WTC11 (cell line): Measurements from ENCODE around the gene PAFAH2. TPM values are rescaled to one million over a fixed set of nuclear protein-coding genes. Genes with fewer than 3 reads are reported as not detected.

Source experiments
- ATAC-seq: fragments of 200-7000 bp; cut with Tn5 transposase; 2 replicates; pipeline ENCODE4 v1.10.0; 2021; ENCODE audit warnings: mild to moderate bottlenecking, moderate library complexity
- CTCF ChIA-PET: fragments of 300-600 bp; sonication (Branson Sonifier 250); formaldehyde crosslinking; loops from one replicate; lab custom pipeline; 2021; ENCODE audit warnings: antibody characterized with exemption; lab: Charles Lee
- POLR2A ChIA-PET: fragments of 350-600 bp; sonication (Branson Sonifier 250); formaldehyde crosslinking; loops from one replicate; lab custom pipeline; 2021; ENCODE audit warnings: antibody characterized with exemption; lab: Charles Lee
- DNase-seq: peaks from one replicate; pipeline ENCODE4 v3.0.0; 2021; ENCODE audit warnings: low spot score
- H3K27ac Mint-ChIP-seq: 2 replicates; pipeline ENCODE4 v1.8.0; 2021; ENCODE audit warnings: mixed read lengths
- H3K27me3 Mint-ChIP-seq: 2 replicates; pipeline ENCODE4 v1.8.0; 2021; ENCODE audit warnings: low read depth, mild to moderate bottlenecking, moderate library complexity, mixed read lengths
- H3K36me3 Mint-ChIP-seq: 2 replicates; pipeline ENCODE4 v1.8.0; 2021; ENCODE audit warnings: mixed read lengths
- H3K4me1 Mint-ChIP-seq: 2 replicates; pipeline ENCODE4 v1.8.0; 2022; ENCODE audit warnings: mixed read lengths
- H3K4me3 Mint-ChIP-seq: 2 replicates; pipeline ENCODE4 v1.8.0; 2021; ENCODE audit warnings: mild to moderate bottlenecking, moderate library complexity, mixed read lengths
- H3K9me3 Mint-ChIP-seq: 2 replicates; pipeline ENCODE4 v1.8.0; 2021; ENCODE audit warnings: mixed read lengths
- CREM ChIP-seq: sonication (generic); formaldehyde crosslinking; IDR thresholded peaks from 2 replicates; pipeline ENCODE4 v1.8.1; 2022; ENCODE audit warnings: mild to moderate bottlenecking, missing genetic modification reagents, moderate library complexity
- ETV6 ChIP-seq: sonication (generic); formaldehyde crosslinking; IDR thresholded peaks from 2 replicates; pipeline ENCODE4 v1.8.1; 2022; ENCODE audit warnings: mild to moderate bottlenecking, missing genetic modification reagents
- FOXP1 ChIP-seq: sonication (generic); formaldehyde crosslinking; IDR thresholded peaks from 2 replicates; pipeline ENCODE4 v1.8.0; 2022; ENCODE audit warnings: missing genetic modification reagents, mild to moderate bottlenecking, moderate library complexity, borderline replicate concordance
- IRF2 ChIP-seq: sonication (generic); formaldehyde crosslinking; IDR thresholded peaks from 2 replicates; pipeline ENCODE4 v1.8.0; 2022; ENCODE audit warnings: low read depth, missing genetic modification reagents, borderline replicate concordance
- JAZF1 ChIP-seq: fragments of 250-450 bp; sonication (Bioruptor Pico); IDR thresholded peaks from 2 replicates; pipeline ENCODE4 v1.9.0; 2021; ENCODE audit warnings: moderate library complexity, mild to moderate bottlenecking, inconsistent platforms
- SMAD3 ChIP-seq: sonication (generic); formaldehyde crosslinking; IDR thresholded peaks from 2 replicates; pipeline ENCODE4 v1.8.0; 2022; ENCODE audit warnings: missing genetic modification reagents, mild to moderate bottlenecking, borderline replicate concordance
- SP1 ChIP-seq: sonication (generic); formaldehyde crosslinking; conservative IDR thresholded peaks from 2 replicates; pipeline ENCODE4 v1.8.1; 2022; ENCODE audit warnings: missing genetic modification reagents
- TEAD4 ChIP-seq: sonication (generic); formaldehyde crosslinking; IDR thresholded peaks from 2 replicates; pipeline ENCODE4 v1.8.0; 2022; ENCODE audit warnings: mild to moderate bottlenecking, missing genetic modification reagents
- TP53 ChIP-seq: sonication (generic); formaldehyde crosslinking; IDR thresholded peaks from 2 replicates; pipeline ENCODE4 v1.8.1; 2023; ENCODE audit warnings: mild to moderate bottlenecking, missing genetic modification reagents
- ZNF317 ChIP-seq: sonication (generic); formaldehyde crosslinking; IDR thresholded peaks from 2 replicates; pipeline ENCODE4 v1.8.1; 2023; ENCODE audit warnings: low read depth, mild to moderate bottlenecking, moderate library complexity, missing genetic modification reagents, borderline replicate concordance
- ZNF416 ChIP-seq: fragments of 250-450 bp; sonication (Bioruptor Pico); IDR thresholded peaks from 2 replicates; pipeline ENCODE4 v1.9.0; 2021; ENCODE audit warnings: mild to moderate bottlenecking, inconsistent platforms
- ZNF423 ChIP-seq: fragments of 250-450 bp; sonication (Bioruptor Pico); IDR thresholded peaks from 2 replicates; pipeline ENCODE4 v2.1.2; 2022; ENCODE audit warnings: mild to moderate bottlenecking, moderate library complexity
- ZNF671 ChIP-seq: fragments of 250-450 bp; sonication (Bioruptor Pico); IDR thresholded peaks from 2 replicates; pipeline ENCODE4 v1.8.0; 2021; ENCODE audit warnings: mild to moderate bottlenecking
- total RNA-seq: library from RNA; stranded (reverse); gene quantifications from 3 replicates; pipeline ENCODE4 v1.2.3, GENCODE V29; 2021
- TF ChIP-seq, protein P1 (sequence below): sonication (generic); formaldehyde crosslinking; conservative IDR thresholded peaks from 2 replicates; pipeline ENCODE4 v1.8.1; 2022; ENCODE audit warnings: mild to moderate bottlenecking, missing genetic modification reagents
- TF ChIP-seq, protein P2 (sequence below): sonication (generic); formaldehyde crosslinking; IDR thresholded peaks from 2 replicates; pipeline ENCODE4 v1.8.0; 2022; ENCODE audit warnings: mild to moderate bottlenecking, missing genetic modification reagents
- TF ChIP-seq, protein P3 (sequence below): sonication (generic); formaldehyde crosslinking; conservative IDR thresholded peaks from 2 replicates; pipeline ENCODE4 v1.8.1; 2023; ENCODE audit warnings: mild to moderate bottlenecking, low read depth, missing genetic modification reagents, moderate library complexity
- TF ChIP-seq, protein P4 (sequence below): fragments of 250-450 bp; sonication (Bioruptor Pico); IDR thresholded peaks from 2 replicates; pipeline ENCODE4 v1.8.0; 2021; ENCODE audit warnings: mild to moderate bottlenecking
- TF ChIP-seq, protein P5 (sequence below): fragments of 250-450 bp; sonication (Bioruptor Pico); IDR thresholded peaks from 2 replicates; pipeline ENCODE4 v2.1.2; 2022; ENCODE audit warnings: mild to moderate bottlenecking, moderate library complexity
- TF ChIP-seq, protein P6 (sequence below): sonication (generic); formaldehyde crosslinking; IDR thresholded peaks from 2 replicates; pipeline ENCODE4 v1.8.1; 2023; ENCODE audit warnings: mild to moderate bottlenecking, missing genetic modification reagents, moderate library complexity
- TF ChIP-seq, protein P7 (sequence below): sonication (generic); formaldehyde crosslinking; IDR thresholded peaks from 2 replicates; pipeline ENCODE4 v1.8.0; 2022; ENCODE audit warnings: mild to moderate bottlenecking, missing genetic modification reagents
- TF ChIP-seq, protein P8 (sequence below): sonication (generic); formaldehyde crosslinking; IDR thresholded peaks from 2 replicates; pipeline ENCODE4 v1.8.0; 2023; ENCODE audit warnings: missing genetic modification reagents
- TF ChIP-seq, protein P9 (sequence below): sonication (generic); formaldehyde crosslinking; IDR thresholded peaks from 2 replicates; pipeline ENCODE4 v1.8.1; 2022; ENCODE audit warnings: mild to moderate bottlenecking, moderate library complexity, missing genetic modification reagents

Gene PAFAH2
- total RNA-seq, 1 experiment from 2014 or later, result 11.5 TPM

DNA sequence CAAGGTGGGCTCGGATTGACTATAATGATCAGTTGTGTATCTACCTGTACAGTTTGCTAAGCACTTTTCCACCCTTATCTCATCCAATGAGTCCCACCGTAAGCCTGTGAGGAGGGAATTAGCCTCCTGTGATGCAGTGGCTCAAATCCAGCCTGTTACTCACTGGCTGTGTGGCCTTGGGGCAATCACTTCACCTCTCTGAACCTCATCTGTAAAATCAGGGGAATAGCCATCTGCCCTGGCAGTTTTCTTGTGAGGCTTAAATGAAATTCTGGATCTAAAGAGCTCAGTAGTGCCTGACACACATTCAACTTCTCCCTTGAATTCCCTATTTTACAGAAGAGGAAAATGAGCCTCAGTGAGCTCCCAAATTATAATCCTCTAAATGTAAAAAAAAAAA is 16.3 kb upstream of the PAFAH2 start:
- Mint-ChIP-seq H3K4me1 (peaks cover 31% of the 10 kb centered on the region), H3K9me3 (no peaks in the 10 kb centered on the region), H3K4me3 (no peak overlapping the region), H3K27me3 (no peaks in the 10 kb centered on the region), H3K27ac (no peak overlapping the region), H3K36me3 (no peaks in the 10 kb centered on the region)
- TF ChIP-seq, protein P1, sequence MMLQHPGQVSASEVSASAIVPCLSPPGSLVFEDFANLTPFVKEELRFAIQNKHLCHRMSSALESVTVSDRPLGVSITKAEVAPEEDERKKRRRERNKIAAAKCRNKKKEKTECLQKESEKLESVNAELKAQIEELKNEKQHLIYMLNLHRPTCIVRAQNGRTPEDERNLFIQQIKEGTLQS (CRISPR knock-in tag), result no peak
- TF ChIP-seq IRF2 (CRISPR knock-in tag) (no peak), ZNF671 (CRISPR knock-in tag) (no peak), SMAD3 (no peak), FOXP1 (CRISPR knock-in tag) (no peak)
- TF ChIP-seq, protein P2, sequence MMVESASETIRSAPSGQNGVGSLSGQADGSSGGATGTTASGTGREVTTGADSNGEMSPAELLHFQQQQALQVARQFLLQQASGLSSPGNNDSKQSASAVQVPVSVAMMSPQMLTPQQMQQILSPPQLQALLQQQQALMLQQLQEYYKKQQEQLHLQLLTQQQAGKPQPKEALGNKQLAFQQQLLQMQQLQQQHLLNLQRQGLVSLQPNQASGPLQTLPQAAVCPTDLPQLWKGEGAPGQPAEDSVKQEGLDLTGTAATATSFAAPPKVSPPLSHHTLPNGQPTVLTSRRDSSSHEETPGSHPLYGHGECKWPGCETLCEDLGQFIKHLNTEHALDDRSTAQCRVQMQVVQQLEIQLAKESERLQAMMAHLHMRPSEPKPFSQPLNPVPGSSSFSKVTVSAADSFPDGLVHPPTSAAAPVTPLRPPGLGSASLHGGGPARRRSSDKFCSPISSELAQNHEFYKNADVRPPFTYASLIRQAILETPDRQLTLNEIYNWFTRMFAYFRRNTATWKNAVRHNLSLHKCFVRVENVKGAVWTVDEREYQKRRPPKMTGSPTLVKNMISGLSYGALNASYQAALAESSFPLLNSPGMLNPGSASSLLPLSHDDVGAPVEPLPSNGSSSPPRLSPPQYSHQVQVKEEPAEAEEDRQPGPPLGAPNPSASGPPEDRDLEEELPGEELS (CRISPR knock-in tag), result no peak
- no peak for ATAC-seq
- POLR2A ChIA-PET, result interaction anchor here (0.6 kb wide), 1 partner anchor 128 kb away, joined by 4 read pairs; no protein-coding TSS in a partner anchor
- CTCF ChIA-PET, result no interaction called here
- no peak for DNase-seq

DNA sequence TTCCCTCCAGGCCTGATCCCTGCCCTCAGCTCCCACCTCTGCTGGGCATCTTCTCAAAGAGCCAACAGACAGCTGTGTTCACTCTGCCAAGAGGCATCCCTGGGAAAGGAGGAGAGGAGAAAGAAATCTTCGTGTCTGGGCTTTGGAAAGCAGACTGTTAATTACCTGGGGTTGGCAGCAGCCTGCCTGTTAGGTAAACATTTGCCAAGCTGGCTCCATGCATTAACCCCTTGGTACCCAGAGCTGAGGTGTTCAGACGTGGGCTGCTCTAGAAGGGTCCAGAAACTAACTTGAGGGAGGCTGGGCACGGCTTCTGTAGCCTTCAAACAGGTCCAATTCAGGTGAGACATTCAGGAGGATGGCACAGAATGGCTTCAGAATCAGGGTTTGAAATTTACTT is 15.0 kb upstream of the PAFAH2 start:
- no peaks in the 10 kb centered on the region for H3K9me3 Mint-ChIP-seq
- no peak overlapping the region for H3K4me3 Mint-ChIP-seq
- H3K4me1 Mint-ChIP-seq, result peaks cover 27% of the 10 kb centered on the region
- no peak for ATAC-seq
- no peak for DNase-seq
- no peaks in the 10 kb centered on the region for H3K36me3 Mint-ChIP-seq
- H3K27ac Mint-ChIP-seq, result no peak overlapping the region
- CTCF ChIA-PET, result interaction anchor here (1.0 to 1.5 kb wide), 4 partner anchors 14 to 132 kb away, joined by 3 to 6 read pairs (median 3); no protein-coding TSS in a partner anchor
- POLR2A ChIA-PET, result no interaction called here
- no peaks in the 10 kb centered on the region for H3K27me3 Mint-ChIP-seq
- TF ChIP-seq ETV6 (CRISPR knock-in tag) (no peak), JAZF1 (no peak), ZNF423 (no peak), SP1 (CRISPR knock-in tag) (no peak), ZNF416 (no peak), CREM (CRISPR knock-in tag) (no peak), TP53 (no peak), ZNF317 (CRISPR knock-in tag) (no peak), TEAD4 (CRISPR knock-in tag) (no peak)
- TF ChIP-seq, protein P3, sequence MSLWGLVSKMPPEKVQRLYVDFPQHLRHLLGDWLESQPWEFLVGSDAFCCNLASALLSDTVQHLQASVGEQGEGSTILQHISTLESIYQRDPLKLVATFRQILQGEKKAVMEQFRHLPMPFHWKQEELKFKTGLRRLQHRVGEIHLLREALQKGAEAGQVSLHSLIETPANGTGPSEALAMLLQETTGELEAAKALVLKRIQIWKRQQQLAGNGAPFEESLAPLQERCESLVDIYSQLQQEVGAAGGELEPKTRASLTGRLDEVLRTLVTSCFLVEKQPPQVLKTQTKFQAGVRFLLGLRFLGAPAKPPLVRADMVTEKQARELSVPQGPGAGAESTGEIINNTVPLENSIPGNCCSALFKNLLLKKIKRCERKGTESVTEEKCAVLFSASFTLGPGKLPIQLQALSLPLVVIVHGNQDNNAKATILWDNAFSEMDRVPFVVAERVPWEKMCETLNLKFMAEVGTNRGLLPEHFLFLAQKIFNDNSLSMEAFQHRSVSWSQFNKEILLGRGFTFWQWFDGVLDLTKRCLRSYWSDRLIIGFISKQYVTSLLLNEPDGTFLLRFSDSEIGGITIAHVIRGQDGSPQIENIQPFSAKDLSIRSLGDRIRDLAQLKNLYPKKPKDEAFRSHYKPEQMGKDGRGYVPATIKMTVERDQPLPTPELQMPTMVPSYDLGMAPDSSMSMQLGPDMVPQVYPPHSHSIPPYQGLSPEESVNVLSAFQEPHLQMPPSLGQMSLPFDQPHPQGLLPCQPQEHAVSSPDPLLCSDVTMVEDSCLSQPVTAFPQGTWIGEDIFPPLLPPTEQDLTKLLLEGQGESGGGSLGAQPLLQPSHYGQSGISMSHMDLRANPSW (CRISPR knock-in tag), result no peak
- TF ChIP-seq, protein P4, sequence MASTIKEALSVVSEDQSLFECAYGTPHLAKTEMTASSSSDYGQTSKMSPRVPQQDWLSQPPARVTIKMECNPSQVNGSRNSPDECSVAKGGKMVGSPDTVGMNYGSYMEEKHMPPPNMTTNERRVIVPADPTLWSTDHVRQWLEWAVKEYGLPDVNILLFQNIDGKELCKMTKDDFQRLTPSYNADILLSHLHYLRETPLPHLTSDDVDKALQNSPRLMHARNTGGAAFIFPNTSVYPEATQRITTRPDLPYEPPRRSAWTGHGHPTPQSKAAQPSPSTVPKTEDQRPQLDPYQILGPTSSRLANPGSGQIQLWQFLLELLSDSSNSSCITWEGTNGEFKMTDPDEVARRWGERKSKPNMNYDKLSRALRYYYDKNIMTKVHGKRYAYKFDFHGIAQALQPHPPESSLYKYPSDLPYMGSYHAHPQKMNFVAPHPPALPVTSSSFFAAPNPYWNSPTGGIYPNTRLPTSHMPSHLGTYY, result no peak
- TF ChIP-seq, protein P5, sequence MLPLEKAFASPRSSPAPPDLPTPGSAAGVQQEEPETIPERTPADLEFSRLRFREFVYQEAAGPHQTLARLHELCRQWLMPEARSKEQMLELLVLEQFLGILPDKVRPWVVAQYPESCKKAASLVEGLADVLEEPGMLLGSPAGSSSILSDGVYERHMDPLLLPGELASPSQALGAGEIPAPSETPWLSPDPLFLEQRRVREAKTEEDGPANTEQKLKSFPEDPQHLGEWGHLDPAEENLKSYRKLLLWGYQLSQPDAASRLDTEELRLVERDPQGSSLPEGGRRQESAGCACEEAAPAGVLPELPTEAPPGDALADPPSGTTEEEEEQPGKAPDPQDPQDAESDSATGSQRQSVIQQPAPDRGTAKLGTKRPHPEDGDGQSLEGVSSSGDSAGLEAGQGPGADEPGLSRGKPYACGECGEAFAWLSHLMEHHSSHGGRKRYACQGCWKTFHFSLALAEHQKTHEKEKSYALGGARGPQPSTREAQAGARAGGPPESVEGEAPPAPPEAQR (CRISPR knock-in tag), result no peak
- TF ChIP-seq, protein P6, sequence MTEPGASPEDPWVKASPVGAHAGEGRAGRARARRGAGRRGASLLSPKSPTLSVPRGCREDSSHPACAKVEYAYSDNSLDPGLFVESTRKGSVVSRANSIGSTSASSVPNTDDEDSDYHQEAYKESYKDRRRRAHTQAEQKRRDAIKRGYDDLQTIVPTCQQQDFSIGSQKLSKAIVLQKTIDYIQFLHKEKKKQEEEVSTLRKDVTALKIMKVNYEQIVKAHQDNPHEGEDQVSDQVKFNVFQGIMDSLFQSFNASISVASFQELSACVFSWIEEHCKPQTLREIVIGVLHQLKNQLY (CRISPR knock-in tag), result no peak
- TF ChIP-seq, protein P7, sequence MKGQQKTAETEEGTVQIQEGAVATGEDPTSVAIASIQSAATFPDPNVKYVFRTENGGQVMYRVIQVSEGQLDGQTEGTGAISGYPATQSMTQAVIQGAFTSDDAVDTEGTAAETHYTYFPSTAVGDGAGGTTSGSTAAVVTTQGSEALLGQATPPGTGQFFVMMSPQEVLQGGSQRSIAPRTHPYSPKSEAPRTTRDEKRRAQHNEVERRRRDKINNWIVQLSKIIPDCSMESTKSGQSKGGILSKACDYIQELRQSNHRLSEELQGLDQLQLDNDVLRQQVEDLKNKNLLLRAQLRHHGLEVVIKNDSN (CRISPR knock-in tag), result no peak
- TF ChIP-seq, protein P8, sequence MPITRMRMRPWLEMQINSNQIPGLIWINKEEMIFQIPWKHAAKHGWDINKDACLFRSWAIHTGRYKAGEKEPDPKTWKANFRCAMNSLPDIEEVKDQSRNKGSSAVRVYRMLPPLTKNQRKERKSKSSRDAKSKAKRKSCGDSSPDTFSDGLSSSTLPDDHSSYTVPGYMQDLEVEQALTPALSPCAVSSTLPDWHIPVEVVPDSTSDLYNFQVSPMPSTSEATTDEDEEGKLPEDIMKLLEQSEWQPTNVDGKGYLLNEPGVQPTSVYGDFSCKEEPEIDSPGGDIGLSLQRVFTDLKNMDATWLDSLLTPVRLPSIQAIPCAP (CRISPR knock-in tag), result no peak
- TF ChIP-seq, protein P9, sequence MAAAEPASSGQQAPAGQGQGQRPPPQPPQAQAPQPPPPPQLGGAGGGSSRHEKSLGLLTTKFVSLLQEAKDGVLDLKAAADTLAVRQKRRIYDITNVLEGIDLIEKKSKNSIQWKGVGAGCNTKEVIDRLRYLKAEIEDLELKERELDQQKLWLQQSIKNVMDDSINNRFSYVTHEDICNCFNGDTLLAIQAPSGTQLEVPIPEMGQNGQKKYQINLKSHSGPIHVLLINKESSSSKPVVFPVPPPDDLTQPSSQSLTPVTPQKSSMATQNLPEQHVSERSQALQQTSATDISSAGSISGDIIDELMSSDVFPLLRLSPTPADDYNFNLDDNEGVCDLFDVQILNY (CRISPR knock-in tag), result no peak
